ENCODE data around the gene DUSP18.
A peak's percentile ranks its signal among the peaks of the same experiment; 100 is the strongest.
"Not testable (repeated sequence)": the region's sequence is repeated elsewhere in the genome, so short reads cannot be mapped to it uniquely, and the experiment has no call there.

Gene DUSP18

DNA sequence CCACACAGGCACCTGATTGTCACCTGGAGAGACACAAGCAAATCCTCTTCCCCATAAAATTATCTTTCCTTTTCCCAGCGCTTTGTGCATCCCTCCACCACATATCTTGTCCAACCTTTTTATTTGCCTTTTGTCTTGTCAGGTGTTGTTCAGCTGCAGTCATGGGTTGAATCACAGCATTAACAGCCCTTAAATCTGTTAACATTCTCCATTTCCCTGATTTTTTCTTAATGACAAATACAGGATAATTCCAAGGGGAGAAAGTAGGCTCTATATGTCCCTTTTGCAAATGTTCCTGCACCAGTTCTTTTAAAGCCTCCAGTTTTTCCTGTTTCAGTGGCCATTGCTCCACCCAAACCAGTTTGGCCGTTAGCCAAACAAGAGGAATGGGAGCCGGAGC, 8.9 kb upstream of the DUSP18 start:
- not testable (repeated sequence) for DNase-seq

DNA sequence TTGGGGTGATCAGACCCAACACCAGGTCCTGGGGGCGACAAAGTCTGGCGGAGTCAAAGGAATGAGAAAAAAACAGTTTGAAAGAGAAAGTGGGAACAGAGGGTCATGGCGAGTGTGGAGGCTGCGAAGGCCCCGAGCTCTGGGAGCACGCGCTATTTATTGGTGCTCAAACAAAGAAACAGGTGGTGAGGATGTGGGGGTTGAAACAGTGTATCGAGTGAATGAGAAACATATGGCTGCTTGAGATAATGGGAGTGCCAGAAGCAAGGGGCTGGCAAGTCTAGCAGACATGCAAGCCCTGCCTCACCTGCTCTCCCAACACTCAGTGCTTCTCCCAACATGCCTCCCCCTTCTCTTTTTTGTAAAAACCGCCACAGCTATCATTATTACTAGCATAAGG, 7.8 kb upstream of the DUSP18 start:
- DNase-seq: no peak

DNA sequence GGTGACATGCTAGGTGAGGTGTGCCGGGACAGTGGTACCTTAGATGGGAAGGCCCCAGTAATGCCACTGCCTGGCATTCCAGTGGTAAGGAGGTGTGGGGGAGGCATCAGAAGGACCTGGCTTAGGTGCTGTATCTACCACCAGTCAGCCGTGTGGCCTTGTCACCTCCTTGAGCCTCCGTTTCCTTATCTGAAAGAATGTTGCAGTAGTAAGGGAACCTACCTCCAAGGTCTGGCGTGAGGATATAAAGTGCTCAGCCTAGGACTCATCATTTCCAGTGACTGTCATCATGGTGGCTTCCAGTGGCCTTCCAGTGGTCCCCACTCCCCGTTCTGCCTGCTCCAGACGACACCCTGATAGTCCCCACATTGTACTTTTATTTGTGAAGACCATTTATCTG, 6.8 kb upstream of the DUSP18 start:
- no peak for DNase-seq

DNA sequence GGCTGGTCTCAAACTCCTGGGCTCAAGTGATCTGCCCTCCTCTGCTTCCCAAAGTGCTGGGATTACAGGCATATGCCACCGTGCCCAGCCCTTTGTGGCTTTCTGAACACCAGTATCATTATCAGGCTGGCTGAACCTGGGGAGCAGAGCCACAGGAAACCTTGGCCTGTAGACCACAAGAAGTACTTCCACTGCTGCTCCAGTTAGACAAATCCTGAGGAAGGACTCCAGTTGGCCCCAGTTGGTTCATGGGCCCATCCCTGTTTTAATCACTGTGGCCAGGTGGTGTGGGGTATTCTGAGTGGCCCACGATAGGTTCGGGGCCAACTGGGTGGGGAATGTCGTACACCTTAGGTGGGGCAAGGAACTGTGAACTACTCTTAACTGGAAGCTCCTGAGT, 5.5 kb upstream of the DUSP18 start:
- no peak for DNase-seq

DNA sequence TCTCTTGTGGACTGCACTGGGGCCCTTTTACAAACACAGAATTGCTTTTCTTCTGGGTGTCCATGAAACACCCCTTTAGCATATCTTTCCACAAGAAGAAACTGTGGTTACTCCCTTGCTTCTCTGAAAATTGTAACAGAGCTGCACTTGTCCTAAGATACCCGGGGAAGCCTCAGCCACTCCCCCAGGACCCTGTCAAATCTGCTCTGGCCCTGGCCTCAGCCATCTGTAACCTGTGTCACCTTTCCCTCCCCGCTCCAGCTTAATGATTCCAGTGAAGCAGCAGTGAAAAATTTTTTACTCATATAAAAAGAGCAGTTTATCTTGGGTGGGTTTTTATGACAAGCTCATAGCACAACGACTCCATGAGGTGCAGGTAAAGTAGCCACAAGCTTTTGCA, 3.4 kb upstream of the DUSP18 start:
- no peak for DNase-seq

DNA sequence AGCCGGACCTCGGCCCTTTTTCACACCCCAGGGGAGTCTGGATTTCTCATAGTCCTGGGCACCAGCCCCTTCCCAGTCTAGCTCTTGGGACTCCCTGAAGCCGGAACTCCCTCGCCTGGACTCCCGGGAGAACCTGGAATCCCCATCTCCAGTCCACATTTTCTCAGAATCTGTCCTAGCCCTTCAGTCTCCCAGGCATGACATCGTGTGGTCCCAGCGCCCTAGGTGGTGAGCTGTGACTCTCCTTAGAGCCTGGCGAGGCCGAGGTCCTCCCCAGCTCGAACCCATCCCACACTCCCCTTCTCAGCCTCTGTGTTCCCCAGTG, 673 bp upstream of the DUSP18 start:
- DNase-seq: no peak

DNA sequence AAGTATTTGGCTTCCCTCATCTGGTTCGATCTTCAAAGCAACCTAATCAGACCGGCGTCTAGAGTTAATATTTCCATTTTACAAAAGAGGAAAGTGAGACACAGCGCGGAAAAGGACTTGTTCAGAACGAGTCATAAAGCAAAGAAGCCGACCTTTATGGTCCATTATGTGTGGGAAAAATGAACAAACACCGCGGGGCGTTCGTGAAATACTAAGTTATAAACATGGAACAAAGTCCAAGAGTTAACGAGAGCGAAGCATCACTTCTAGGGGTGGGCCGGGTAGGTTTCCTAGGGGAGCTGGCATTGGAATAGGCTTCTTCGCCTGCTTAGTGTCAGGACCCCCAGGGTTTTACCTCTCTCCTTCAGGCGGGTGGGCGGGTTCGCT, 575 bp downstream of the DUSP18 start:
- no peak for DNase-seq

DNA sequence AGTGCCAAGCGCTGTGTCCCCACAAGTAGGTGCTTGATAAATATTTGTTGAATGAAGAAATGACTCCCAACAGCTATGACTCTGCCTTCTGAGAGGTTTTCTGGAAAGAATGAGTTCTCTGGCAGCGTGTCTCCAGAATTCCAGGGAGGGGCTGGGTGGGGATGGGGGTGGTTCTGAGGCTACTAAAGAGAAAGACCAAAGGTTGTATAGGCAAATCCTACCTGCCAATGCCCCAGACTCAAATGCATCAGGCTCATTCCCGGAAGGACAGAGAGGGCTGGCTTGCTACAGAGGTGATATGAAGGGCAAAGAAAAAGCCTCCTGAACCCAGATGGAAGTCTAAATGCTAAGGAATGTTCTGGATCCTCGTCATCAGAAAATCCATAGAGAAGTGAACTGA, 1.9 kb downstream of the DUSP18 start:
- DNase-seq: no peak

DNA sequence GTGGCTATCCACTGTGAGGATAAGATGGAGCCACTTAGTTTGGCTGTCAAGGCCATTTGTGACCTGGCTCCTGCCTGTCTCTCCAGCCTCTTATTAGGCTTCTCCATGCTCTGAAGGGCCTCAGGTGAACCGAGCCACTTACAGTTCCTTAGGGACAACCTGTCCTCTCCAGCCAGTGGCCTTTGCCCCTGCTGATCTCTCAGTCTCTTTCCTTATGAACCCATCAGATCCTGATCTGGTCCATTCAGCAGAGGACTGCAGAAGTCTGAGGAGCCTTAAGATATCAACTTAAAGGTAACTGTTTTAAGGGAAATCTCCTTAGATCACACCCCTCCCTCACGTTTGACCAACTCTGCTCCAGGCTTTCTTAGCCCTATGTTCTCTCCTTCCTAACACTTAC, 2.4 kb downstream of the DUSP18 start:
- DNase-seq: no peak

DNA sequence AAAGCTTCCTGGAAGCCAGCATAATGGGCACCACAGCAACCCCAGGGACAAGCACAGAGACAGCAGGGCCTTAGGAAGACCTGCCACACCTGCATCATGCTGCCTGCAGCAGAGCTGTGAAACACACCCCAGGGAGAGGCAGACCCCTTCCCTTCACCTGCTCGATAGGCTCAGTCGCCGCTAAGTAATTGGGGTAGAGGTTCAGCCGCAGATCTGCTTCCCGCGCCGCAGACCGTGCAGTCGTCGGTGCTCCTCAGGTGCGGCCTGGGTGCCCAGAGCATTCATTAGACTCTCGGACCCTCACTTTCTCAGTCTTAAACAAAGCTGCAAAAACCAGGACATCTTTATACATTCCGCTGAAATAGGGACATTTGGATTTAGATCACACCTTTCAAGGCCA, 2.9 kb downstream of the DUSP18 start:
- DNase-seq: no peak

DNA sequence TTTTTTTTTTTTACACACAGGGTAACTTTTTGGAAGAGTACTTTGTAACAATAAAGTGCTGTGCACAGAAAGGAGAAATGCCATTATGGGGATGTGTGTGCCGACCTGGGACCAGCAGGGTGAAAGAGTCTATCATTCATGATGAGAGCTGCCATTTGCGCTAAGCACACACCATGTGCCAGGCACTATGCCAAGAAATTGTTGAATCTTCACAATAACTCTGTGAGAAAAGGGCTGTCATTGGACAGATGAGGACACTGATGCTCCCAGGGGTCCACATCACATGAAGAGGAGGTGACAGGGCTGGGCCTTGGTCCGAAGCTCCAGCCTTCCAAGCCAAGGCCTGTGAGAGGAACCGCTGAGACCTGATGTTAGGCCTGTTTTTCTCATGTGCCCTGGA, 5.6 kb downstream of the DUSP18 start:
- no peak for DNase-seq

DNA sequence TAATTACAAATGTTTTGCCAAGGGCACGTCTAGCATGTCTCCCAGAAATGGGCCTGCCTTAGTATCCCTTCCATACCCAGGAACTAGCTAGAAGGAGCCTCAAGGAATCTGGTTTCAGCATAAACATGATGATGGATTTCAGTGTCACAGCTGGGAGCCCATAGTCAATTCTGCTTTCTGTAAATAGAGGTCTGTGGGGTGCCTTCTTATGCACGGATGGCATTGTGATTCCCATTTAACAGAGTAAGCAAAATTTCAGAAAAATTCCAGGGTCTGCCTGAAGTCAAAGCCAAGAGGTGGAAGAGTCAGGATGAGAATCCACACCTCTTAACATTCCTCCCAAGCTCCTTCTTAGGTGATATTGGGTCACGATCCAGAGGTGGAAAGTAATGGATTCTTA, 12.1 kb downstream of the DUSP18 start:
- no peak for DNase-seq

DNA sequence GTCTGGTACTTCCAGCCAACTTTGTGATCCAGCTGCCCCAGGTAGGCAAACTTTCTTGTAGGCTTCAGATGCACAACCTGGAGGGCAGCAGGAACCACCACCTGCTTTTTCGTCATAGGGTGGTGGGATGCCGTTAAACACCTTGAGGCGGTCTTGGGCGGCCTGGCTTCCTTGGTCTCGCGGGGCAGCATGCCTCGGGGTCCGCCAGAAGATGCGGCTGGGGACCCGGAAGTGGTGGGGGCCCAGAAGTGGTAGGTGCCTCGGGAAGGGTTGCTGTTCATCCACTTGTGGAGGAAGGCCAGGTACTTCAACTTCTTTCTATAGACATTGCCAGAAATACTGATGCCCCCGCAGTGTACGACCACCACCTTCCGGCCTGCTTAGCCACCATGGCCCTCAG, 13.3 kb downstream of the DUSP18 start:
- DNase-seq: no peak

DNA sequence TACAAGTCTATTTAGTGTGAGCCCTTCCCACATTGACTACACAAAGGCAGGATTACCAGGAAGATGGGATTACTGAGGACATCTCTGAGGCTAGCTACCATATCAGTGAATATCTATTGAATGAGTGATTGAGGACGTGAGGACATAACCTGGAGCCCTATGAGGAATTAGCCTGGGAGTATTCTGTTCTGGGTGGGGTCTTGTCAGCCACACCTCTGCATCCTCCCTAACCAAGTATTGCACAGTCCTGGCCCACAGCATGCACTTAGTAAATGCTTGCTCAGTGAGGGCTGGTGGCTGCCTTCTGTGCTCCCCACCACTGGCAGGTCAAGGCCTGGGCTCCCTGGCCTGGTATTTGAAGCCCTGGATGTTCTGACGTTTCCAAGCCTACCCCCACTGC, 14.8 kb downstream of the DUSP18 start:
- no peak for DNase-seq

DNA sequence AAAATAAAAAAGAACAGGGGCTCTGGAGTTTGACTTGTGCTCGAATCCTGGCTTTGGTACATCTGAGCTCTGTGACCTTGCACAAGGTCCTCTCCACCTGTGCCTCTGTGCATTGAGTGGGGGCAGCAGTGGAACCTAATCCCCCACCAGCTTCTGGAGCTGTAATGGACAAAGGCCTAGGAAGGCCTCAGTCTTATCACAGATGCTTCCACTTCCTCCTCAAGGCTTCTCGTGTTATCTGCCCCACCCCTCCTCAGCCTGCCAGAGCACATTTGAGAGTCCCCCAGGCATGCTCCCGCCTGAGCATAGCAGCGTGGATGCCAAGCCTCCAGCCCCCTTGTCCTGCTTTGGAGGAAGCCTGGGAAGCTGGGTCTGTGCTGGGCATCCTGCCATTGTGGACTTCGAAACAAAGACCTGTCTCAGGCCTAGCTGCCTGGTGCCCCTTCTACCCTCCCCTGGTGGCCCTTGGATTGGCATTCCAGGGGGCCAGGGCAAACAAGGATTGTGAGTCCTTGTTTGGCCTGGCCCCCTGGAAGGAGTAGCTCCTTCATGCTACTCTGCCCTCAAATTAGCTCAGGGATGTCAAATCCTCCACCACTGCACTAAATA, 17.1 kb downstream of the DUSP18 start:
- DNase-seq: no peak

DNA sequence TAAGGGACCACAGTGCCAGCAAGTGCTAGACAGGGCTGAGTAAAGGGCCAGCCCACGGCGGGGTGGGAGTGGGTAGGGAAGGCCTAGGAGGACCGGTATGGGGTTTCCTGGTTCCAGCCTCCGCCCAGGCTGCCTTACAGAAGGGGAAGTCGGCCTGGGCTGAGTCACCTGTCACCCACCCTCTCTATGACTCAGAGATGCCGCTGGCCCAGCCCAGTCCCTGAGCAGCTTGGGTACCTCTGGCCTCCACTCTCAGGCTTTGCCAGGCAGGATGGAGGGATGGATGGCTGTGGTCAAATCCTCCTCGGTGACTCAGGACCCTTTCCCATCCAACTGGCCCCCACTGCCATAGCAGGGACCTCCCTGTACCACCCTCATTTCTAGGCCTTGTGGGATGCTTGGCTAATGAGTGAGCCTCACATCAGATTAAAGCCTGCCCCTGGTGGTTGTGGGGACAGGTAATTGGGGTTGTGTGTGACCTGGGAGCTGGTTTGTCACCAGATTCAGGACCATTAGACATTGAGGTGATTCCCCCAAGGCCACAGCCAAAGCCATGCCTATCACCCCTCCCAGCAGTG, 18.2 kb downstream of the DUSP18 start:
- DNase-seq: peak; percentile 92

DNA sequence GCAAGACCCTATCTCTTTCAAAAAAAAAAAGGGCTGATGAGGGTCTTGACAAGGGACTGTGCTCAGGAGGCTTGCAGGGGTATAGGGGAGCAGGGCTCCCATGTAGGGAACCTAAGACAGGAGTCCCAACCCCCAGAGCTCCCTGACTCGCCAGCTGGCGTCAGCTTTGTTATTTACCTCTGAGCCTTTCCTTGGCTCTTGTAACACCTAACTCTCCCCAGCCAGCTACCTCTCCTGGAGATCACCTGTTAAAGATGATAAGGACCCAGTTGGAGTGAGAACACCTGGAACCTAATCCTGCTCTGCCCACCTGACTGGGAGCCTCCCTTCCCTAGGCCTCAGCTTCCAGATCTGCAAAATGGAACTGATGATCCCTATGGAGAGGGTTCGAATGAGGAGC, 18.9 kb downstream of the DUSP18 start:
- DNase-seq: no peak

DNA sequence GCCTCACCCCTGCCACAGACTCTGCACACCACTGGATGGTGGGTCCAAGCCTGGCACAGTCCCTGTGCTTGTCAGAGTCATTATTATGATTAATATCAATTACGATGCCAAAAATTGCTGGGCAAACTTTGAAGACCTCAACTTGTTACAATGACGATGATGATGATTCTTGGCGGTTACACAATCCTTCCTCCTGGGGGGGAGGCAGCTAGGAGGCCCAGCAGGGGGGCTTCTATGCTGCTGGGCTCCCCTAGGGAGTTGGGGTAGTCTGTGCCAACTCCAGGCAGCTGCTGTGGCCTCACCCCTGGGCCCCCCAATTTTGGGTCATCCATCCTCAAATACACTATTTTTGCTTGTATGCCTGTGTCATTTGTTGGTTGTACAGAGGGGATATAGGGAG, 20.1 kb downstream of the DUSP18 start:
- DNase-seq: no peak

DNA sequence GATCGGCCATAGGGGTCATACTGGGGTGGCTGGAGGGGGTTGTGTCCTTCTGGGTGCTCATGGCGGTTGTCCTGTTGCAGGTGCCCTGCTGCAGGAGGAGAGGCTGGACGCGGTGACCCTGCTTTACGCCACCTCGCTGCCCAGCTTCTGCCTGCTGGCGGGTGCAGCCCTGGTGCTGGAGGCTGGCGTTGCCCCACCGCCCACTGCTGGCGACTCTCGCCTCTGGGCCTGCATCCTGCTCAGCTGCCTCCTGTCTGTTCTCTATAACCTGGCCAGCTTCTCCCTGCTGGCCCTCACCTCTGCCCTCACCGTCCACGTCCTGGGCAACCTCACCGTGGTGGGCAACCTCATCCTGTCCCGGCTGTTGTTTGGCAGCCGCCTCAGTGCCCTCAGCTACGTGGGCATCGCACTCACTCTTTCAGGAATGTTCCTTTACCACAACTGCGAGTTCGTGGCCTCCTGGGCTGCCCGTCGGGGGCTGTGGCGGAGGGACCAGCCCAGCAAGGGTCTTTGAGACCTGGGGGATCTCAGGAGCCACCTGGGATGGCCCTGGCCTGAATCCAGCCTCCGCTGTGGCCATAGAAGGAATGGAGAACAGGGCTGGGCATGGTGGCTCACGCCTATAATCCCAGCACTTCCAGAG, 21.0 kb downstream of the DUSP18 start:
- DNase-seq: no peak

DNA sequence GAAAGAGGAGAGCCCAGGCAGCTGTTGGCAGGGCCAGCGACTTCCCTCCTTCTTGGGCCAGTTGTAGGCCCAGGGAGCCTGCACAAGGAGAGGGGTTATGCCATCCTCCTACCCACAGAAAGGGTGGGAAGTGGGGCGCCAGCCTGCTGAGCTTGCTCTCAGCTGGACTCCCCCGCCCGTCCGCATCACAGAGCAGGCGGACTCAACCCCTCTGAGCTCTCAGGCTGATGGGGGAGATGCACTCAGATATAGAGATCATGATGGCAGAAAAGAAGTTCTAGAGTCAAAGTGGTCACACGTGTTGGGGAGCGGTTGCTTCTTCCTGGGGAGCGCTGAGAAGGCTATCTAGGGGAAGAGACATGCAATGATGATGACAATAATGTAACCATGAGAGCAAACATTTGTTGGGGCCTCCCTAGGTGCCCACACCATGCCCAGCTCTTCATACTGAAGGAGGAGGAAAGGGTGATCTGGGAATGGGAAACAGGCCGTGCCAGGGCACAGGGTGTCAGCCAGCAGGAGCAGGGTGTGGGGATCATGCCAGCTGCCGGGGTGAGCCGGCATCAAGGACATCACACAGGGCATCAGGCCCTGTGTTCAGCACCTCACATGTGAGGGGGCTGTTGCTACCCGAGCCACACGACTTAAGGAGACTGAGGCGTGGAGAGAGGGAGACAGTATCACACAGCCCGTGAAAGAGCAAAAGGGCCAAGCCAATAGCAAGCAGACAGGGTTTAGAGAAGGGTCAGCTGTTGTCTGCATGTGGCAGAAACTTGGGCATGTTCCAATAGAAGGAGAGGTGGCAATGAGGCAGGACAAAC, 24.4 kb downstream of the DUSP18 start:
- DNase-seq: no peak

DNA sequence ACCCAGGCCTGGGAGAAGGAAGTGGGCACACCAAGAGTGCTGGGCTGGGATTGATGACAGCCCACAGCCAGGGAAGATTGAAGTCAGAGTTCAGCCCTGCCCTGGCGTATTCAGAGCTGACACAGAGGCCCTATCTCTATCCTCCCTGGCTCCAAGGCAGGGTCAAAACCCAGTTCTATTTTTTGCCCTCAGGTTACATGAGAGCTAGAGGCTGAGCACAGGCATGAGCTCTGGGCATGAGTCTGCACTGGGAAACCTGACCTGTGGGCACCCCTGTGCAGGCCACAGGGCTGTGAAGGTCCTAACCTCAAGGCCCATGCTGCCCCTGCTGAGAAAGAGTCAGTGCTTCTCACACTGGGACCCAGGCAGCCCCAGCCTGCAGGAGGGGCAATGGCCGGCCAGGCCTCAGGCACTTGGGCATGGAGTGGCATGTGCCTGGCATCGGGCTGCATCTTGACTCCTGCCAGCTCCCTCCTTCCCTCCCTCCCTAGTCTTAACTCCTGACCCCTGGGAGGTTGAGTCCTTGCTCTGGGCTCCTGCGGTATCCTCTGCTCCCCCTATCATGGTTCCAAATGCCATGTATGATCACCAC, 26.7 kb downstream of the DUSP18 start:
- DNase-seq: no peak

DNA sequence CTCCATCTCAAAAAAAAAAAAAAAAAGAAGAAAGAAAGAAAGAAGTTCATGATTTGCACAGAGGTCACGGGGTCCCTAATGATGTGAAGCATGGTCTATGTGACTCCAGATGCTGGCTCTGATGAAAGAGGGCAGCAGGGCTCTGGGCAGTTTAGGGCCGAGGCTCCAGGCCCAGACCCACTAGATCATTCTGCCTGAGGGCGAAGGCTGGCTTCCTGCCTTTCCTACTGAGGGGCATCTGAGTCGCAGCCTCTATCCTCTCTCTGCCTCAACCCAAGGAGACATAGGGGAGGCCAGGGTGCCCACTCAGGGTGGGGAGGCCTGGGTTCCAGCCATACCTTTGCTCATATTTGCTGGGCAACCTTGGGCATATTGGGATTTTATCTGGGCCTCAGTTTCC, 27.3 kb downstream of the DUSP18 start:
- DNase-seq: peak; percentile 67

DNA sequence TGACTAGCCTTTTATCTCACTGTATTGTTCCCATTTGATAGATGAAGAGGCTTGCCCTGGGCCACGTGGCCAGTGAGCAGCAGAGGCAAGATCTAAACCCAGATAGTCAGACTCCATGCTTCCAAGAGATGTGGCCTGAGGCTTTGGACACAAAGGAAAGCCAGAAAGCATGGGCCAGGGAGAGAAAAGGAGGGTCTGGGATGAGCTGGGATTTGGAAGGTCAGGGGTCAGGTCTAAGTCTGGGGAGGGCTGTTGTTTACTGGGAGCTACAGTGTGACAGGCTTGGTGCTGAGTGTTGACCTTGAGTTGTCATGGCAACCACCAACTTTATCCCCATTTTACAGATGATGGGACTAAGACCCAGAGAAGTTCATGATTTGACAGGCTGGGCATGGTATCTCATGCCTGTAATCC, 30.0 kb downstream of the DUSP18 start:
- no peak for DNase-seq
